ENCODE measurements around the gene TPSG1. TPM values are rescaled to one million over a fixed set of nuclear protein-coding genes. Genes with fewer than 3 reads are reported as not detected.
"Not testable (repeated sequence)": the region's sequence is repeated elsewhere in the genome, so short reads cannot be mapped to it uniquely, and the experiment has no call there.

Gene TPSG1
- total RNA-seq, 1 donor from 2014 or later, result 1.7 TPM

DNA sequence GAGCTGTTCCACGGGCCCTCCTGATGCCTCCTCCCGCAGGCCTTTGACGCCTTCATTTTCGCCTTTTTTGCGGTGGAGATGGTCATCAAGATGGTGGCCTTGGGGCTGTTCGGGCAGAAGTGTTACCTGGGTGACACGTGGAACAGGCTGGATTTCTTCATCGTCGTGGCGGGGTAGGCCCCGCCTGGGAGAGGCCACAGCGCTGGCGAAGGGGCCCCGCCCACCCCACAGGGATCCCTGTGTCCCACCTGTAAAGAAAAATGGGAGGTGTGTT is 29.7 kb downstream of the TPSG1 start:
- DNase-seq (ENCODE audit: low spot score), result no peak

- DNase-seq (ENCODE audit: low spot score), result no peak
These were observed 30.2 kb downstream of the TPSG1 start for GRCh38 chr16:1194665-1195392.

DNA sequence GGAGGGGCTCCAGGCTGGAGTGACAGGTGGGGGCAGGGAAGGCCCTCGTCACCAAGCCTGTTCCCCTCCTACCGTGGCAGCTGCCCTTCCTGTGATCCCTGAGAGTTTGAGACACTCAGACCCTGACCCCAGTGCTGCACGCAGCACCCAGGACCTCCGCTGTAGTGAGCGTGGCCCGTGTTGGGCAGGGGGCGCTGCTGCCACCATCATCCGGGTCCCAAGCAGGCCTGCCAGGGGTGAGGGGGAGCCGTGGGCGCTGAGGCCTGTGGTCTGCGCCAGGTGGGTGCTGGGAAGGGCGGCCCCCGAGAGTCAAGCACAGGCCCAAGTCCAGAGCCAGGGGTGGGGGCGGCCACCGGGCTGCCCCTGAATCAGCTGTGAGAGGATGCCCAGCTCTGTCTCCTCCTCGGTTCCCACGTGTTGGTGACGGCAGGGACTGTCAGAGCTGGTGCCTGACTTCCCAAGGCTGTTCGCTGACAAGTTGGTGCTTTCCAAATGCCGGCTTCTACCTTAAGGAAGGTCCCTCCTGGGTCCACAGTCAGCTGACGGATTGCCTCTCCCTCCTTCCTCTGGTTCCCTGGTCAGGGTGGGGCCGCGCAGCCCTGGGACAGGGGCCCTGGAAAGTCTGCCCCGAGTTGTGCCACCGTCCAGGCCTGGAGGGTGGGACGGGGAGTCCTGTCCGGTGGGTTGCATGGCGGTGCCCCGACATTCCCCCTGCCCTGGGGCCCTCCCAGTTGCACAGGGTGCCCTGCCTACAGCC is 31.1 kb downstream of the TPSG1 start:
- no peak for DNase-seq (ENCODE audit: low spot score)

DNA sequence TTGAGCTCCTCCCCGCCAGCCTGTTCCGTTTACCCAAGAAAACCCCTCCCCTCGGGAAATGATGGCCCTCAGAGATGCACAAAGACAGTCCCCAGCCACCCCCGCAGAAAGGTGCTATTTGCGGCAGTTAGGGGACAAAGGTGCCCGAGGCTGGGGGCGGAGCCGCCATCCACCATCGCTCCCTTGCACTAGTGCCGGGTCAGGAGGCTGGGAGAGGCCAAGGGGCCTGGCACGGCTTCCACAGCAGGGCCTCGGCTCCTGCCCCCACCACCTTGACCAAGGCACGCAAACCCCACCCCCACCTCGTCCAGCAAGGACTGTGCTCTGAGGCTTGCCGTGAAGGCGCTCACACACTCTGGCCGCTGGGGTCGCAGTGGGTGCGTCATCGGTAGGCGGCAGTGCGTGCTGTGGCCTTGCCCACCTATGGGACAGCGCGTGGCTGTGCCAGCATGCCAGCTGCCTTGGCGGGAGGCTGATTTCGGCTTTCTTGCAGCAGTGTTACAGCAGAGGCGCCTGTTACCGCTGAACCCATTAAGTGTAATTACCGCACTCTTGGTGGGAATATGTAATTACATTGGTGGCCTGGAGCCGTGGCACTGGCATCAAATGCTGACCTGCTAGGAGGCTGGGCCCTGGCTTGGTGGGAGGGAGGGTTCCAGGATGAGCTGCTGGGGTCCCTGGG is 31.8 kb downstream of the TPSG1 start:
- DNase-seq (ENCODE audit: low spot score), result no peak

DNA sequence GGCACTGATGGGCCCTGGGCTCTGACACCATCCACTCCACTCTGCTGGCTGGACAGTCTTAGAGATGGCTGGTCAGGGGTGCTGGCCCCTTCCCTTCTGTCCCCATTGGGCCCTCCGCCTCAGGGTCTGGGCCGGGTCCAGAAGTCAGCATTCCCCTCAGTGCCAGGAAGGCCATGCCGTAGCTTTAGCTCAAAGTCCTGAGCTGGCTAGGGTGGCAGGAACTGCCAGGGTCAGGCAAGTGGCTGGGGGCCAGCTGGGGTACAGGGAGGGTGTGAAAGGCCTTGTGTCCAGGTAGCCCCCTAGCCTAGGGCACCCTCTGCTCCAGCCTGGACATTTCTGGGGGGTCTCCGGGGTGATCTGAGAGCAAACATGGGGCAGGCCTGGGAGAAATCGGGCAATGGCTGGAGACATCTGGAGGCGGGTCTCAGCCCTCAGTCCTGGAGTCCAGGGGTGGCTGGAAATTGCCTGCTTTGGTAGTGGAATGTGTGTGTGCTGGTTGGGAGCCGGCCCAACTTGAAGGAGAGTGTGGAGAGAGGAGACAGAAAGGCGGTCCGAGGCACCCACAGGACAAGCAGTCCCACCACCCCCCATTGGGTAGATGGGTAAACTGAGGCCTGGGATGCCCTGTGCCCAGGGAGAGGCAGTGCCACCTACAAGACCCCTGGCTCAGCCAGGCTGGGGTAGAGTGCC is 32.5 kb downstream of the TPSG1 start:
- DNase-seq (ENCODE audit: low spot score), result no peak

GRCh38 chr16:1190789-1191188 is 34.3 kb downstream of the TPSG1 start:
- DNase-seq (ENCODE audit: low spot score), result not testable (repeated sequence)

- no peak for DNase-seq (ENCODE audit: low spot score)
These were observed 35.6 kb downstream of the TPSG1 start for GRCh38 chr16:1189455-1189854.

DNA sequence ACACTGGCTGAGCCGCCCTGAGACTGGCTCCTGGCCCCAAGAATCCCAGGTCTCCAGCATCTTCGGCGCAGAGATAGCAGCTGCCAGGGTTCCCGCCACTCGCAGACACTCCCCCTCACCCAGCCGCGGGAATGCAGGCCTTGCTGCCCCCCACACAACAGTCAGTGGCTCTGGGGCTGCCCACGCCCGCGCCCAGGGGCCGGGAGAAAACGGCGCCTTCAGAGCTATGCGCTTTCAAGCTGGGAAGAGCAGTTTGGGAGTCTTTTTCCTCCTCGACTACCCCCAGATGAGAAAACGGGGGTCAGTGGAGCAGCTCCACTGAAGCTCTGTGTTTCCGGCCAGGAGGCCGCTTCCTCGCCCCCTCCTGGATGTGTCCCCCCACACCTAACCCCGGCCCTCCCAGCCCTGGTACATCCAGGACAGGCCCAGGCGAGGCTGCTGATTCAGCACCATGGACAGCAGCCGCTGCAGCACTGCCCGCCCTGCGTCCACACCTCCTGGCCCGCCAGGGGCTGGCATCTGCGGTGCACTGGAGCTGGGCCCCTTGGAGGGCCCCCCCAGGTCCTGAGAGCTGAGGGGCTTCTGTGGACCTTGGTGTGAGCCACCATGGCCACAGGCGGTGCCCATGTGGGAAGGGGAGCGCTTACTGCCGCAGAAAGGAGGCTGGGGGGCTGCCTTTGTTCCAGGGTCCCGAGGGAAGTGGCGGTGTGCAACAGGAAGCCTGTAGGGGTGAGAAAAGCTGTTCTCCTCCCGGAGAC is 36.5 kb downstream of the TPSG1 start:
- peak; percentile 59 for DNase-seq (ENCODE audit: low spot score)

DNA sequence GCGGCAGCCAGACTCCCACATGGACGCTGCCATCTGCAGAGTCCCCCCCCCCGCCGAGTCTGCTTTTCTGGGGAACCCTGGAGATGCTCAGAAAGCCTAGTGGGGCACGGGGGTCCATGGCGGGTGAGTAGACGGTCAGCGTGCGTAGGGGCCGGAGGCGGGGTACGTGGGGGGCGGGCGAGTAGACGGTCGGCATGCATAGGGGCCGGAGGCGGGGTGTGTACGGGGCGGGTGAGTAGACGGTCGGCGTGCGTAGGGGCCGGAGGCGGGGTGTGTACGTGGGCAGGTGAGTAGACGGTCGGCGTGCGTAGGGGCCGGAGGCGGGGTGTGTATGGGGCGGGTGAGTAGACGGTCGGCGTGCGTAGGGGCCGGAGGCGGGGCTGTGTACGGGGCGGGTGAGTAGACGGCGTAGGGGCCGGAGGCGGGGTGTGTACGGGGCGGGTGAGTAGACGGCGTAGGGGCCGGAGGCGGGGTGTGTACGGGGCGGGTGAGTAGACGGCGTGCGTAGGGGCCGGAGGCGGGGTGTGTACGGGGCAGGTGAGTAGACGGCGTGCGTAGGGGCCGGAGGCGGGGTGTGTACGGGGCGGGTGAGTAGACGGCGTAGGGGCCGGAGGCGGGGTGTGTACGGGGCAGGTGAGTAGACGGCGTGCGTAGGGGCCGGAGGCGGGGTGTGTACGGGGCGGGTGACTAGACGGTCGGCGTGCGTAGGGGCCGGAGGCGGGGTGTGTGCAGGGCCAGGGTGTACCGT is 39.4 kb downstream of the TPSG1 start:
- peak; percentile 57 for DNase-seq (ENCODE audit: low spot score)

DNA sequence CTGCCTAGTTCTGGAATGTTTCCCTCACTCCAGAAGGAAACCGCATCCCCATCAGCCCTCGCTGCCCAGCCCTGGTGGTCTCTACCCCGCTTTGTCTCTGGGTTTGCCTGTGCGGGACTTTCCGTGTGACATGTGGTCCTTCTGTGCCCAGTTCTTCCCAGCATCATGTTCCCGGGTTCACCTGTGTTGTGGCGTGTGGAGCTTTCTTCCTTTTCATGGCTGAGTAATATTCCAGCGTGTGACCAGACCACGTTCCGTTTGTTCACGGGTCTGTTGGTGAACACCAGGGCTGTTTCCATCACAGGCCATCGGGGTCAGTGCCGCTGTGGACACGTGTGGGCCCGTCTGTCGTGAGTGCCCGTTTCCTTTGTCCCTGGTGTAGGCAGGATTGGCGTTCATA is 40.1 kb downstream of the TPSG1 start:
- DNase-seq (ENCODE audit: low spot score), result no peak

DNA sequence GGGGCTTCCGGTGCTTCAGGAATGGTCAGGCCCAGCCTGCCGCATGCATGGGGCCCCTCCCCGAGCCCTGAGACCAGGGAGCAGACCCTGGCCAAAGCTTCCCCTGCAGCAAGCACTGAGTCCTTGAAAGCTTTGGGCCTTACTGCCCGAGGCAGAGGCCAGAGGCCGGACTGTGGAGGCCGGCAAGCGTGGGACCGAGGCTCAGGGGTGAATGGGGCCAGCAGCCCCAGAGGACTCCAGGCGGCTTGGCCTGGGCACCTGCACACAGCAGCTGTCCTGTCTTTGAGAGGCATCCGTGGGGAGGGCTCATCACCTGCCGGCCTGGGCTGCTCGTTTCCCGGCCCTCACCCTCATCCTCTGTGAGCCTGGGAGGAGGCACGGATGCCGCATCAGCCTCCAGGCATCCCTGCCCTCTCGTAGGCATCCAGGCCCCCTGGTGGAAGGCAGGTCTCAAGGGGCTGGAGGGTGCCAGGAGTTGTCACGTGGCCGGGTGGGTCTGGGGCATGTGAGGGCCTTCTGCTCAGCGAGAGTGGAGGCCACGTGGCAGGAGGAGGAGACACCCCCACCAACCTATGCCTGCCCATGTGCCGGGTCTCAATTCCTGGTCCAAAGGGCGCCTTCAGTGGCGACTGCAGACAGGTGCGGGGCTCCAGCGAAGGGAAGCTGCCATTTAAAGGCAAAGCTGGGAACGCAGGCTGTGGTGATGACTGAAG is 40.8 kb downstream of the TPSG1 start:
- DNase-seq (ENCODE audit: low spot score), result no peak

GRCh38 chr16:1182950-1183907 is 41.8 kb downstream of the TPSG1 start:
- peak; percentile 79 for DNase-seq (ENCODE audit: low spot score)

- DNase-seq (ENCODE audit: low spot score), result peak; percentile 87
These were observed 42.8 kb downstream of the TPSG1 start for GRCh38 chr16:1182316-1182671.

GRCh38 chr16:1181404-1182315 is 43.4 kb downstream of the TPSG1 start:
- no peak for DNase-seq (ENCODE audit: low spot score)

GRCh38 chr16:1180549-1181403 is 44.3 kb downstream of the TPSG1 start:
- no peak for DNase-seq (ENCODE audit: low spot score)

DNA sequence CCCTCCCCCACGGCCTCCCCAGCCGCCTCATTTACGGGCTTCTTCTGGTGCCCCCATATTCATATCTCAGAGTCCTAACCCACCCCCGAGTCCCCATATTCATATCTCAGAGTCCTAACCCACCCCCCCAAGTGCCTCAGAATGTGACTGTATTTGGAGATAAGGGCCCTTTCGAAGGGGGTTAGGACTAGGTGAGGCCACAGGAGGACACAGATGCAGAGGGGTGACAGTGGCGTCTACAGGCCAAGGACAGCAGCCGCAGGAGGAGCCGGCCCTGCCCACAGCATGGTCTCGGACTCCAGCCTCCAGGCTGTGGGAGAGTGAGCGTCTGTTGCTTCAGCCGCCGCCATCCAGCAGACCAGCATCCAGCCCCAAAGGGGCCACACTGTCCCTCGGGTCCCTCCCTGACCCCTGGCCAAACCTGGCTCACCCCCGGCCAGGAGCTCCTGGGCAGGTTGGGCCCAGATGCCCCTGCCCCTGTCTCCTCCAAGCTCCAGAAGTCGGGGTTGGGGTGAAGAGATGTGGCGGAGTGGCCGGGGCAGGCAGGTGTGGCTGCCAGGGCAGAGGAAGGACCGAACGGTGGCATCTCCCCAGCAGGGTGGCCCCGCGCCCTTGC is 46.7 kb downstream of the TPSG1 start:
- no peak for DNase-seq (ENCODE audit: low spot score)

DNA sequence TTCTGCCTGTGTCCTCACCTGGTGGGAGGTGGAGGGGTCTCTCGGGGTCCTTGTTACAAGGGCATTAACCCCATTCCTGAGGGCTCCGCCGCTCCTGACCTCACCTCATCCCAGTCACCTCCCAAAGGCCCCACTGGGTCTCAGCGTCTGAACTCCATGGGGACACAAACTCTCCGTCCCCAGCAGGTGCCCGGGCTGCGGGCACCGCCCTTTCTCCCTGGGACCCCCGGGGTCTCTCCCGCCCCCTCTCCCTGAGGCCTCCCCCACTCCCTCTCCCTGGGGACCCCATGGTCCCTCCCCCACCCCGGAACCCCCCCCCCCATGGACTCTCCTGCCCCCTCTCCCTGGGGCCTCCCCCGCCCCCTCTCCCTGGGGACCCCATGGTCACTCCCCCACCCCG is 47.3 kb downstream of the TPSG1 start:
- no peak for DNase-seq (ENCODE audit: low spot score)
